GM21619 (cell line): ENCODE data around the gene TAX1BP3.
A peak's percentile ranks its signal among the peaks of the same experiment; 100 is the strongest.

Experiments used
- ATAC-seq: cut with Tn5 transposase; IDR thresholded peaks from one replicate; pipeline ENCODE4 v1.9.1; 2021; ENCODE audit not compliant: unreplicated experiment

The TAX1BP3 gene

DNA sequence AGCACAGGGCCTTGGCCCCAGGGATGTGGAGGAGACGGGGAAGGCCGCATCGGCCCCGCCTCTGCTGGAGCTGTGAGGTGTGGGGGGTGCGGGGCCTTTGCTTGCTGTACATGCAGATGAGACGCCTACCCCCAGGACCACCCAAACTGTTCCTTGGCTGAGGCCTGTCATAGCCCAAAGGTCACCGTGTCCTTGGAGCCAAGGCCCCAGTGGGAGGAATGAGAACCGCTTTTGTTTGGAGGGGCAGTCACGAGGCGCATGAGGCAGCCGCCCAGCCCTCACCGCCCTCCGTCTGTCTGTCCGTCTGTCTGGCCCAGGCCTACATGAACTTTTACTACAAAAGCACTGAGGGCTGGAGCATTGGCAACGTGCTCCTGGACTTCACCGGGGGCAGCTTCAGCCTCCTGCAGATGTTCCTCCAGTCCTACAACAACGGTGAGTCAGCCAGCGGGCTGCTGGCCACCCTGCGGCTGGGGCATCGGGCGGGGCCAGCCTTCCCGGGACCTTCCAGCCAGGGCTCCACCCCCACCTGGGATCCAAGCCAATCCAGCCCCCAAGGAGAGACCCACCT lies 8.8 kb downstream of the TAX1BP3 start:
- no peak for ATAC-seq

DNA sequence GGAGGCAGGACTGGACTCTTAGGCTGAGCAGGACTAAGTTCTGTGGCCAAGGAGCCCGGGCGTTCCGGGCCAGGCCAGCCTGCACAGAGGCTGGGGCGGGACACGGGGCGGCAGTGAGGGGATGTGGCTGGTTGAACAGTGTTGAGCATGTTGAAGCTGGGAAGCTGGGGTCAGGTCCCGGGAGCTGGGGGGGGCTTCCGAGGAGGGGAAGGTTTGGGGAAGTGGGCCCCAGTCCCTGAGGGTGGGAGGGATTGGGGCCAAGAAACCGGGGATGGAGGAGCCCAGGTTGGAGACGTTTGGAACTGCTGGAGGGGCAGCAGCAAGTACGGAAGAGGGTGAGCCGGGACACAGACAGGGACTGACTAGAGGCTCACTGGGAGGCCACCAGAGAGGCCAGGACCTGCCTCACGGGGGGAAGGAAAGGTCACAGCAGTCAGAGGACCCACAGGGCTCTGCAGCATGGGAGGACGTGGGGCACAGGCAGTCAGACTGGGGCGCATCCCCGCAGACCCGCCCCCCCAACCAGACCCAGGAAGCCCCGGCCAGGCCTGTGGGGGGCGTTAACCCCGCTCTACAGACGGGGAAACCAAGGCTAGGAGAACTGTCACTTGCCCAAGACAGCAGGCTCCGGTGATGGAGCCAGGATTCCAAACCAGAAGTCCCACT lies 9.5 kb downstream of the TAX1BP3 start:
- no peak for ATAC-seq

DNA sequence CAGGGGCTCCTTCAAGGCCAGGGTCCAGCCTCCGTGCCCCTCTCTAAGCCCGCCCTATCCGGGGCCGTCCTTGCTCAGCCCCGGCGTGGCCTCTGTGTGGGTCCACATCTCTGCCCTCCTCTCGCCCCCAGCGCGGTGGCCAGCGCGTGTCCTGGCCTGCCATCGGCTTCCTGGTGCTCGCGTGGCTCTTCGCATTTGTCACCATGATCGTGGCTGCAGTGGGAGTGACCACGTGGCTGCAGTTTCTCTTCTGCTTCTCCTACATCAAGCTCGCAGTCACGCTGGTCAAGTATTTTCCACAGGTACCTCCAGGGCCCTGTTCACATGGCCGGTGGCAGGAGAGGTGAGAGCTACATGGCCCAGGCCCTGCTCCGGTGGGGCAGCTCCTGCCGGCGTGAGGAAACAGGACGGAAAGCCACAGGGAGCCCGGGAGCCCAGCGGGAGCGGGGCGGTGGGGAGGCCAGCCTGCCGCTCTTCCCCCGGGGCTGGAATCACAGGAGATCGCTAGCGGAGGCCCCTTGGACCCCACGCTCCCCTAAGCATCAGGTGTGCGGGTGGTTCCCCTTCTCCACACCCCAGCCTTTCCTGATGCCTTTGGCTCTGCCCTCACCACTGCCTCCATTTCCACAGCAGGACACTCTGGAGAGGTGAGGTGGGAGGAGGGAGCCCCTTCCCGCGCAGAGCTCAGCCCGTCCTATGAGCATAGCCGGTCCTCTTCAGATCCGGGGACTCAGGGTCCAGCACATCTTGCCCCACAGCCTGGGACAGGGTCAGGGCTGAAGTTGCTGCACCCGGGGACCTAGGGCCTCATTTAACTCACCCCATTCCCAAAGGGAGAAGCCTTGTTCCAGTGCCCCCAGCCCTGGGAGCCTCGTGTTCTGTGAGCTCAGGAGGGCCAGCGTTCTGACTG lies 10.2 kb downstream of the TAX1BP3 start:
- no peak for ATAC-seq

- no peak for ATAC-seq
Observed at GRCh38 chr17:3657588-3657869, 10.8 kb downstream of the TAX1BP3 start.

DNA sequence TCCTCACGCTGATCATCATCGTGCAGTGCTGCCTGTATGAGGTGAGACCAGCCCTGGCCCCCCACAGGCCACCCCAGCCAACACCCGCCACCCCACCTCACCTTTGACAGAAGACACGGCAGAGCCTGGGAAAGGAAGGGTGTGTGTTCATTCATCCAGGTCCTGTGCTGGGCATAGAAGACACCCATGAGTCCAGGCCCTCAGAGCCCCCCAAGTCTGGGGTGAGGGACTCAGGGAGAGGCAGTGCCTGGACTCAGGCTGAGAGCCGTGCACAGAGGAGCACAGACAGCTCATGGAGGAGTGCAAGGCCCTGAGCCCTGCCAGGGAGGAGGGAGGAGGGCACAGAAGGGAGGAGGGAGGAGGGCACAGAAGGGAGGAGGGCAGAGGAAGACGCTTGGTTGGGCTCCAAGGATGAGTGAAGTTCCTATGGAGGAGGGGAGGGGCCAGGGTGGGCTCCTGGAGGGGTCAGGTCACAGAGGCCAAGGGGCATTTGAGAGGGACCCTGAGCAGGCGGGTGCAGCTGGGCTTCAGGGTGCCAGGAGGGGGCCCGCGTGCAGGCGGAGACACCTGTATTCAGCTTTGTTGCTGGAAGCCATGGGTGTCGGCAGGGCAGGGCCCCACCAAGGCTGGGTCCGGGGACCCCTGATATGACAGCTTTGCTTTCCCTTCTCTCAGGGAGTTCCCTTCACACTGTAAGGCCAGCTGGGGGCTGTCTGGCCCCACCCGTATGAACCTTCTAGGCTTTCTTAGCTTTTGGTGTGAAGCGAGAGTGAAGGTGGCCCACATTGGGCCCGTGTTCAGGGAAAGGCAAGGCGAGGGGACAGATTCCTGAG lies 11.4 kb downstream of the TAX1BP3 start:
- no peak for ATAC-seq

GRCh38 chr17:3656353-3656752 lies 12.0 kb downstream of the TAX1BP3 start:
- no peak for ATAC-seq

DNA sequence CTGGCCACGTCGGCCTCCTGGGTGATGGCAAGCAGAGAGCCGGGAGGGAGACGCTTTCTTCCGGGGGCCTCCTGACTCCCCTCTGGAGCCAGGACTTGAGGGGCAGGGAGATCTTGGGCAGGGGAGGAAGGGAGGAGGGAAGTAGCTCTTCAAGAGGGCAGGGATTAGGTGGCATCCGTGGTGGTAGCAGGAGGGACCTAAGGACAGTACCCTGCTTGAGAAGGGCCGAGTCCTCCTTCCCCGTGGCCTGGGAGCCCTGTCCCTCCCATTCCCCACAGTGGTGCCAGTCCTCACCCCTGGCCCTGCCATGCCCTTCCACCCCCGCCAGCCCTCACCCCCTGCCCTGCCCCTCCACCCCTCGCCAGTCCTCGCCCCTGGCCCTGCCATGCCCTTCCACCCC lies 12.6 kb downstream of the TAX1BP3 start:
- ATAC-seq, result no peak

GRCh38 chr17:3647769-3648555 lies 20.4 kb downstream of the TAX1BP3 start:
- no peak for ATAC-seq

DNA sequence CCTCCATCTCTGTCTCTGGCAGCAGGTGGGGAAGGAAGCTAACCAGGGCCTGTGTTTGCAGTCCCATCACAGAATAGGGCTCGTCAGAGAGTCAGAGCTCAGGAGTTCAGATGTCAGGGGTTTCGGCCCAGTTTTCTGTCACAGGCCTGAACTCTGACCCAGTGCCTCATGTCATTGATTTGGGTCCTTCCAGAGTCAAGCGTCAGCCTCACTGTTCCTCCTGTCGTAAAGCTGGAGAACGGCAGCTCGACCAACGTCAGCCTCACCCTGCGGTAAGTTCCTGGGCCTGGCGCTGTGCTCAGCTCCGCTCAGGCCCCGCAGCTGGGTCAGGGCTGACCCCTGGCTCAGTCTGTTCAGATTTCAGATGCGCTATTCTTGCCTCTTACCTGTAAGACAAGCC lies 21.1 kb downstream of the TAX1BP3 start:
- no peak for ATAC-seq

GRCh38 chr17:3645310-3645709 lies 23.1 kb downstream of the TAX1BP3 start:
- ATAC-seq, result no peak

GRCh38 chr17:3643889-3644349 lies 24.5 kb downstream of the TAX1BP3 start:
- ATAC-seq, result no peak

DNA sequence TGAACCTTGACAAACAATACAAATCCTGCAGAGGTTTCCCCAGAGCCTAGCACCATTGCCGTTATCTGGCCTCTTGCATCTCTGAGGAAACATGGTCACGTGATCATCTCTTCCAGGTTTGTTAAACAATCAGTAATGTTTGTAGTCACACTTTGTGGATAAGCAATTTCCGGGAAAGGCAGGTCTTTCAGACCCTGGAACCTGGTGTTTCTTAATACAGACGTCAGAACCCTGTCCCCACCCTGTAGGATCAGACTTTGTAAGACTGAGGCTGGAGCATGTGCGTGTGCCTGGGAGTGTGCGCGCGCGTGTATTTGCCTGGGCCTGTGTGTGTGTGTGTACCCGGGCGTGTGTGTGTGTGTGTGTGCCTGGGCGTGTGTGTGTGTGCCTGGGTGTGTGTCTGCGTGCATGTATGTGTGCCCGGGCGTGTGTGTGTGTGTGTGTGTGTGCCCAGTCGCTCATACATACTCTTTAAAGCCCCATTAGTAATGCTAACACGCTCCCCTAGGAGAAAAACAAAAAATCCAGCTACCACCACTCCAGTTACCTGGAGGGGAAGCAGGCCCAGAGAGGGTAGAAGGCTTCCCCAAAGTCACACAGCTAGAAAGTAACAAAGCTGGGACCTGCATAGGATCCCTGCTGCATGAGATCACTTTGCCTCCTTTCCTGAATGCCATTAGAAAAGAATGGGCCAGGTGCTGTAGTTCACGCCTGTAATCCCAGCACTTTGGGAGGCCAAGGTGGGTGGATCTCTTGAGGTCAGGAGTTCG lies 26.5 kb downstream of the TAX1BP3 start:
- ATAC-seq, result no peak

DNA sequence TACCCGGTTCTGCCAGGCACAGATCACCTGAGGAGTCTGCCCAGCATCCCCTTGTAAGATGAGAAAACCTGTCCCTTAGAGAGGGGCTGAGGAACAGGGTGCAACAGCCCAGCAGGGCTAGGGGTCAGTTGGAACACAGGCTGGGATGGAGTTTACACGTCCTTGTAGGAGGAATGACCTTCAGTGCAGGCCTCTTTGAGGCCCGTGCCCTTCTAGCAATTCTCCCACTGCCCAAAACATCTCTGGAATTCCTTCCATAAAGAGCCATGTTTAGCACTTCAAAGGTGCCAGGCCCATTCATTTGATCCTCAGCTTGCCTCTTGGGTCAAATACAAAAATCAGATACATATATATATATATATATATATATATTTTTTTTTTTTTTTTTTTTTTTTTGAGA lies 27.4 kb downstream of the TAX1BP3 start:
- ATAC-seq, result no peak

- ATAC-seq, result no peak
Observed at GRCh38 chr17:3639981-3640596, 28.3 kb downstream of the TAX1BP3 start.

GRCh38 chr17:3636908-3637373 lies 31.4 kb downstream of the TAX1BP3 start:
- ATAC-seq, result peak; percentile 15

DNA sequence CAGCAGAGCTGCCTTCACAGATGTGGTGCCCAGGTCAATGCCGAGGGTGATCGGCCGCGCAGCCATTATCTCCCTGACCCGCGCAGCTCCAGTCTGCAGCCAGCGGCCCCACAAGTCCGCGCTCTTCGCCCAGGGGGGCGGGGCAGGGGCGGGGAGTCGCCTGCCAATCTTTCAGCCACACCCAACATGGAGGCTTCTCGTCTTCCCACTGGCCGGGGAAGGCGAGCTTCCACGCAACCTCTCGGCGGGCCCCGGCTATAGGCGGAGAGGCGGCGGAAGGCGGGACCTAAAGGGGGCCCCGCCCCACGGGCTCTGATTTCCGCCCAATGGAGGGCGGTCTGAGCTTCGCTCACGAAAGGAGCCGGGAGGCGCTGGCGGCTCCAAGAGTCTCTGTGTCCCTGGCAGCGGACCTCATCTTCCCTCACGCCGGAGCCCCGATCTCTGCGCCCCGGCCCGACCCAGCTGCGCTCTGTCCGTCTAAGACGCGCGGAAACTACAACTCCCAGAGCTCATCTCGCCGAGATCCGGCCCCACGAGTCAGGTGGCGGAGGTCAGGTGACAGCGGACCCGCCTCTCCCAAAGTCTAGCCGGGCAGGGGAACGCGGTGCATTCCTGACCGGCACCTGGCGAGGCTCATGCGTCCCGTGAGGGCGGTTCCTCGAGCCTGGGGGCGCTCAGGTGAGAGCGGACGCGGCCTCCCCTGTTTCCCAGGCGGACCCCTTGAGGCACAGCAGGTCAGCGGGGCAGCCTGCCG lies 32.0 kb downstream of the TAX1BP3 start, which contains the start of the genes CTNS and SHPK:
Gene CTNS, plus strand, starts transcription at position 607 of the 754 bp plus-strand sequence. CDS start 3,447 bp downstream, outside the sequence.
Gene SHPK, minus strand, starts transcription at position 97 of the 754 bp plus-strand sequence. Its CDS starts 31 bp downstream, at position 66.
- ATAC-seq, result peak; percentile 90

GRCh38 chr17:3635474-3636153 lies 32.8 kb downstream of the TAX1BP3 start:
- peak; percentile 25 for ATAC-seq

- ATAC-seq, result no peak
Observed at GRCh38 chr17:3632287-3632686, 36.1 kb downstream of the TAX1BP3 start.
